GM23248 (cell line): Measurements from ENCODE around the gene VPS33A. TPM values are rescaled to one million over a fixed set of nuclear protein-coding genes. Genes with fewer than 3 reads are reported as not detected.

ENCODE experiments used
- DNase-seq: peaks from one replicate; pipeline ENCODE4 v3.0.0-alpha.2; 2015
- H2AFZ ChIP-seq: fragments of 200-600 bp; sonication (generic); 2 replicates; pipeline ENCODE4 v1.6.1; 2016; ENCODE audit warnings: antibody characterized with exemption
- H3F3A ChIP-seq: fragments of 200-600 bp; sonication (generic); 2 replicates; pipeline ENCODE4 v1.6.1; 2016; ENCODE audit warnings: mild to moderate bottlenecking, antibody characterized with exemption, mixed run types; ENCODE audit not compliant: insufficient read depth
- H3K27ac ChIP-seq: fragments of 200-600 bp; sonication (generic); 2 replicates; pipeline ENCODE4 v1.5.1; 2016; ENCODE audit warnings: mild to moderate bottlenecking
- H3K27me3 ChIP-seq: fragments of 200-600 bp; sonication (generic); replicated peaks from 2 replicates; pipeline ENCODE4 v1.6.1; 2016; ENCODE audit warnings: mild to moderate bottlenecking; ENCODE audit not compliant: insufficient read depth
- H3K36me3 ChIP-seq: fragments of 200-600 bp; sonication (generic); 2 replicates; pipeline ENCODE4 v1.6.1; 2016; ENCODE audit warnings: low read depth, mild to moderate bottlenecking
- H3K4me1 ChIP-seq: fragments of 200-600 bp; sonication (generic); 2 replicates; pipeline ENCODE4 v1.6.1; 2016; ENCODE audit warnings: mild to moderate bottlenecking; ENCODE audit not compliant: insufficient read depth
- H3K4me2 ChIP-seq: fragments of 200-600 bp; sonication (generic); one replicate; pipeline ENCODE4 v1.6.1; 2016; ENCODE audit warnings: mild to moderate bottlenecking; ENCODE audit not compliant: unreplicated experiment
- H3K4me3 ChIP-seq: fragments of 200-600 bp; sonication (generic); 2 replicates; pipeline ENCODE4 v1.5.1; 2016; ENCODE audit warnings: mild to moderate bottlenecking
- H3K79me2 ChIP-seq: fragments of 200-600 bp; sonication (generic); 2 replicates; pipeline ENCODE4 v1.6.1; 2016; ENCODE audit warnings: mild to moderate bottlenecking; ENCODE audit not compliant: insufficient read depth
- H3K9ac ChIP-seq: fragments of 200-600 bp; sonication (generic); 2 replicates; pipeline ENCODE4 v1.6.1; 2016; ENCODE audit warnings: mild to moderate bottlenecking
- H3K9me2 ChIP-seq: fragments of 200-600 bp; sonication (generic); 2 replicates; pipeline ENCODE4 v1.6.1; 2016; ENCODE audit warnings: mixed run types, mild to moderate bottlenecking, moderate library complexity; ENCODE audit not compliant: insufficient read depth
- H3K9me3 ChIP-seq: fragments of 200-600 bp; sonication (generic); one replicate; pipeline ENCODE4 v1.6.1; 2017; ENCODE audit warnings: low read depth
- H4K20me1 ChIP-seq: fragments of 200-600 bp; sonication (generic); 2 replicates; pipeline ENCODE4 v1.6.0; 2016; ENCODE audit not compliant: insufficient read depth
- EZH2 ChIP-seq: fragments of 200-600 bp; sonication (generic); IDR thresholded peaks from 2 replicates; pipeline ENCODE4 v1.6.1; 2018; ENCODE audit warnings: antibody characterized with exemption, mild to moderate bottlenecking; ENCODE audit not compliant: insufficient read depth, poor library complexity, severe bottlenecking
- EZH2phosphoT487 ChIP-seq: fragments of 200-600 bp; sonication (generic); IDR thresholded peaks from 2 replicates; pipeline ENCODE4 v1.6.1; 2018; ENCODE audit warnings: antibody characterized with exemption, moderate library complexity, mild to moderate bottlenecking, low read depth; ENCODE audit not compliant: insufficient read depth
- WGBS, 2 experiments: methylation state at CpG; one replicate each; pipeline ENCODE4 v1.1.6; 2015 to 2017; ENCODE audit warnings: low lambda C conversion rate in 2 of 2, low coverage in 1 of 2; ENCODE audit errors: missing lambda C conversion rate in 2 of 2; 5-methylcytosine and 5-hydroxymethylcytosine counted together
- in situ Hi-C: fragments of 300-500 bp; cut with MboI; formaldehyde crosslinking; loops from 2 replicates; pipeline ENCODE4 v1.15.0; 2020
- polyA plus RNA-seq: library from polyadenylated mRNA; unstranded; fragments of >200 nt; fragmentation: Nextera tagmentation; extraction: Ambion mirVana; gene quantifications from 2 replicates; pipeline ENCODE4 v1.2.1, GENCODE V29; 2016
- total RNA-seq: library from RNA; depleted of rRNA; stranded (reverse); fragments of >200 nt; shearing (Covaris generic); gene quantifications from 2 replicates; pipeline ENCODE4 v1.2.3, GENCODE V29; 2014

VPS33A gene
- total and polyA plus RNA-seq, 2 experiments from 2014 or later, result 16.0 to 16.2 TPM

GRCh38 chr12:122189626-122190475 is 76.4 kb downstream of the VPS33A start:
- H3K36me3 ChIP-seq, result no peaks in the 10 kb centered on the region
- H3K27me3 ChIP-seq, result no peaks in the 10 kb centered on the region
- H4K20me1 ChIP-seq, result no peaks in the 10 kb centered on the region
- no peak overlapping the region for H3K27ac ChIP-seq
- H3K4me2 ChIP-seq, result no peak overlapping the region
- H3K4me1 ChIP-seq, result no peaks in the 10 kb centered on the region
- no peak for TF ChIP-seq EZH2
- TF ChIP-seq EZH2phosphoT487, result no peak
- in situ Hi-C loops, result no loop called here
- no peak for DNase-seq
- no peaks in the 10 kb centered on the region for H3K9me3 ChIP-seq
- no peak overlapping the region for H2AFZ ChIP-seq
- H3K4me3 ChIP-seq, result no peak overlapping the region
- no peaks in the 10 kb centered on the region for H3K79me2 ChIP-seq
- no peaks in the 10 kb centered on the region for H3K9me2 ChIP-seq
- 79 to 83% methylated on average over 33 to 34 of the region's 34 CpGs for WGBS, 2 experiments
- H3K9ac ChIP-seq, result no peak overlapping the region
- no peaks in the 10 kb centered on the region for H3F3A ChIP-seq

DNA sequence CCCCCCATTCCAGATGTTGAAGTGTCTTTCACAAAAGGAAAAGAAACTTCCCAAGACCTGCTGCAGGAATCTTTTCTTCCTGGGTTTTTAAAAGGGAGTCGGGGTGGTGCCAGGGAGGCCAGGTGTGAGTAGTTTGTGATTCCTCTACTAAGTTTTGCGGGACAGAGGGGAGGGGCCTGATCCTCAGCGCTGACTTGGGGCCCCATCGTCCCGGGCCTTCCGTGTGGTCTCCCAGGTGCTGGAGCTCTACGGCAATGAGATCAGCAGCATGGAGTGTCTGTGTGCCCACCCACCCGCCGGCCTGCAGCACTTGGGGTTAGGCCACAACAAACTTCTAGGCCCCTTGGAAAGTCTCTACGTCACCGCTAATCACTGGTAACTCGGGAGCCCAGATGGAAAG is 78.8 kb downstream of the VPS33A start:
- in situ Hi-C loops, result no loop called here
- no peak overlapping the region for H3K27ac ChIP-seq
- TF ChIP-seq EZH2, result no peak
- no peak for TF ChIP-seq EZH2phosphoT487
- H3K9me3 ChIP-seq, result no peaks in the 10 kb centered on the region
- no peaks in the 10 kb centered on the region for H4K20me1 ChIP-seq
- no peak overlapping the region for H2AFZ ChIP-seq
- no peaks in the 10 kb centered on the region for H3K36me3 ChIP-seq
- H3K4me2 ChIP-seq, result no peak overlapping the region
- H3K27me3 ChIP-seq, result no peaks in the 10 kb centered on the region
- no peaks in the 10 kb centered on the region for H3F3A ChIP-seq
- H3K9me2 ChIP-seq, result no peaks in the 10 kb centered on the region
- no peaks in the 10 kb centered on the region for H3K79me2 ChIP-seq
- no peak overlapping the region for H3K9ac ChIP-seq
- no peak for DNase-seq
- no peaks in the 10 kb centered on the region for H3K4me1 ChIP-seq
- WGBS, 2 experiments, result 54 to 56% methylated on average over 12 of the region's 12 CpGs
- no peak overlapping the region for H3K4me3 ChIP-seq

DNA sequence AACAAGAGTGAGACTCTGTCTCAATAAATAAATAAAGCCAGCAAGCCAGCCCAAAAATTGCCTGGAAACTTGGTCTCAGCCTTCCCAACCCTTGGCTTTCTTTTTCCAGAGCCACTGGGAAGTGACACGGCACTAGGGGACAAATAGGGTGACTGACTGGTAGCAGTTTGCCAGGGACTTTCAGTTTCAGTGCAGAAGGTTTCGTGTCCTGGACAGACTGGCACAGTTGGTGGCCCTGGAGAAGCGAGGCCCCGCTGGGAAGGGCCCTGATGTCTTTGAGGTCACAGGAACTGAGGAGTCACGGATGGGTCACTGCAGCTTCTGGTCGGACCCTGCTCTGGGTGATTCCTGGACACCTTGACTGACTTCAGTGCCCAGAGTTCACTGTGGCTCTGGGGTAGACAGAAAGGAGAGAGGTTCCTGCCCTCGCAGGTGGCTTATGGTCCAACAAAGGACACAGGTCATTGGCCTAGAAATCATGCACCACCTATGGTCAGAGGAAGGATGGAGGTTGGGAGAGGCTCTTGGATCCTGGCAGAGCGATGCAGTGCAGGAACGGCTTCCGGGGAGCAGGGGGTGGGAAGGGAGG is 80.7 kb downstream of the VPS33A start:
- H3K4me3 ChIP-seq, result no peak overlapping the region
- WGBS, 2 experiments, result 92 to 96% methylated on average over 10 of the region's 10 CpGs
- no peak overlapping the region for H3K9ac ChIP-seq
- H3K27me3 ChIP-seq, result no peaks in the 10 kb centered on the region
- no peaks in the 10 kb centered on the region; the same call in 1 of the 2 replicates for H3F3A ChIP-seq
- no peak overlapping the region for H3K4me2 ChIP-seq
- no peaks in the 10 kb centered on the region for H4K20me1 ChIP-seq
- TF ChIP-seq EZH2phosphoT487 (no peak), EZH2 (no peak)
- no peak for DNase-seq
- H3K79me2 ChIP-seq, result no peaks in the 10 kb centered on the region
- no peaks in the 10 kb centered on the region for H3K9me3 ChIP-seq
- no peak overlapping the region for H2AFZ ChIP-seq
- in situ Hi-C loops, result no loop called here
- H3K36me3 ChIP-seq, result no peaks in the 10 kb centered on the region
- H3K9me2 ChIP-seq, result no peaks in the 10 kb centered on the region
- no peak overlapping the region for H3K27ac ChIP-seq
- peaks cover 4% of the 10 kb centered on the region; the same call in 1 of the 2 replicates for H3K4me1 ChIP-seq

DNA sequence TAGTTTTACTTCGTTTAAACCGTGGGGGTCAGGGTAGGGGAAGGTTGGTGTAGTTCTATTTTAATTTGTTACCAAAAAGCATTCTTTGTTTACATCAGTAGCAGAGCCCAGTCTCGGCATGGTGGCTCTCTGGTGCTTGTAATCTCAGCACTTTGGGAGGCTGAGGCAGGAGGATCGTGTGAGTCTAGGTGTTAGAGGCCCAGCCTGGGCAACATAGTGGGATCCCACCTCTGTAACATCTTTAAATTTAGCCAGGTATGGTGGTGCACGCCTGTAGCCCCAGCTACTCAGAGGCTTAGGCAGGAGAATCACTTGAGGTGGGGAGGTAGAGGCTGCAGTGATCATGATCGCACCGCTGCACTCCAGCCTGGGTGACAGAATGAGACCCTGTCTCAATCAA is 81.2 kb downstream of the VPS33A start:
- WGBS, 2 experiments, result 88 to 92% methylated on average over 7 of the region's 7 CpGs
- no peak overlapping the region for H3K4me2 ChIP-seq
- H3F3A ChIP-seq, result peaks cover 5% of the 10 kb centered on the region
- H3K27ac ChIP-seq, result no peak overlapping the region
- H3K9me3 ChIP-seq, result no peaks in the 10 kb centered on the region
- no peak overlapping the region for H3K4me3 ChIP-seq
- no peaks in the 10 kb centered on the region for H3K9me2 ChIP-seq
- H3K9ac ChIP-seq, result no peak overlapping the region
- TF ChIP-seq EZH2, result no peak
- no peak for TF ChIP-seq EZH2phosphoT487
- no peaks in the 10 kb centered on the region for H3K36me3 ChIP-seq
- no peak overlapping the region for H2AFZ ChIP-seq
- H3K4me1 ChIP-seq, result peaks cover 4% of the 10 kb centered on the region; the same call in 1 of the 2 replicates
- in situ Hi-C loops, result no loop called here
- no peak for DNase-seq
- no peaks in the 10 kb centered on the region for H4K20me1 ChIP-seq
- no peaks in the 10 kb centered on the region for H3K27me3 ChIP-seq
- no peaks in the 10 kb centered on the region for H3K79me2 ChIP-seq
